AG04449 (cell line): ENCODE results near the gene ALG6.

ENCODE experiments used
- CTCF ChIA-PET: fragments of 350-600 bp; formaldehyde crosslinking; extraction: SDS; loops from one replicate; lab custom pipeline; 2021; ENCODE audit warnings: antibody characterized with exemption; lab: Yijun Ruan, JAX
- POLR2A ChIA-PET: fragments of 400-600, 350-600 bp; formaldehyde crosslinking; extraction: SDS; loops from one replicate; lab custom pipeline; 2020; ENCODE audit warnings: antibody characterized with exemption, inconsistent platforms; lab: Yijun Ruan, JAX
- DNase-seq: peaks from one replicate; pipeline ENCODE4 v3.0.0-alpha.2; 2010; ENCODE audit warnings: low read depth, low spot score
- H3K4me3 ChIP-seq: 2 replicates; pipeline ENCODE4 v1.5.1; 2011; ENCODE audit warnings: low read depth, mild to moderate bottlenecking, control low read depth, low read length
- CTCF ChIP-seq: IDR thresholded peaks from one replicate; pipeline ENCODE4 v1.5.1; 2011; ENCODE audit warnings: mild to moderate bottlenecking, moderate library complexity, low read length, control low read depth, inconsistent platforms; ENCODE audit not compliant: insufficient read depth; ENCODE audit errors: missing control alignments

The ALG6 gene

GRCh38 chr1:63442141-63442475, 74.7 kb downstream of the ALG6 start:
- ChIA-PET POLR2A (no interaction called here), CTCF (interaction anchor here (0.9 to 1.8 kb wide), 5 partner anchors 10 to 91 kb away, joined by 3 to 11 read pairs (median 4); no protein-coding TSS in a partner anchor)
- no peak overlapping the region for H3K4me3 ChIP-seq
- no peak for DNase-seq
- no peak for TF ChIP-seq CTCF

GRCh38 chr1:63448731-63449246, 81.4 kb downstream of the ALG6 start:
- no peak for DNase-seq
- no peak for TF ChIP-seq CTCF
- no peak overlapping the region for H3K4me3 ChIP-seq
- POLR2A ChIA-PET = no interaction called here
- CTCF ChIA-PET = no interaction called here

GRCh38 chr1:63450416-63450815, 83.0 kb downstream of the ALG6 start:
- ChIA-PET POLR2A (no interaction called here), CTCF (no interaction called here)
- TF ChIP-seq CTCF = no peak
- no peak overlapping the region for H3K4me3 ChIP-seq
- no peak for DNase-seq

- DNase-seq = no peak
- TF ChIP-seq CTCF = no peak
- POLR2A ChIA-PET = no interaction called here
- H3K4me3 ChIP-seq = no peak overlapping the region
- CTCF ChIA-PET = interaction anchor here (2.1 kb wide), 1 partner anchor 11 kb away, joined by 11 read pairs; no protein-coding TSS in a partner anchor
Observed at GRCh38 chr1:63453232-63453631, 85.8 kb downstream of the ALG6 start.

- DNase-seq = no peak
- ChIA-PET CTCF (no interaction called here), POLR2A (no interaction called here)
- peak; percentile 3 for TF ChIP-seq CTCF
- H3K4me3 ChIP-seq = no peak overlapping the region
Observed at GRCh38 chr1:63454269-63454668, 86.8 kb downstream of the ALG6 start.

- H3K4me3 ChIP-seq = no peak overlapping the region
- ChIA-PET POLR2A (no interaction called here), CTCF (no interaction called here)
- TF ChIP-seq CTCF = no peak
- no peak for DNase-seq
Observed at GRCh38 chr1:63458750-63459149, 91.3 kb downstream of the ALG6 start.
